Gastroesophageal sphincter (tissue), 3 donors: ENCODE data around the gene CRYAA.
"Not testable (repeated sequence)": the region's sequence is repeated elsewhere in the genome, so short reads cannot be mapped to it uniquely, and the experiment has no call there.

Source experiments
- EP300 ChIP-seq: sonication (generic); formaldehyde crosslinking; IDR thresholded peaks from one replicate; pipeline ENCODE4 v1.6.1; 2017; ENCODE audit warnings: antibody characterized with exemption, mild to moderate bottlenecking
- POLR2A ChIP-seq, 2 donors: fragments of 450-650 bp; IDR thresholded peaks; one replicate each; pipeline ENCODE4 v1.6.1; 2017; ENCODE audit warnings: antibody characterized with exemption in 2 of 2, mild to moderate bottlenecking in 2 of 2, moderate library complexity in 1 of 2
- POLR2AphosphoS5 ChIP-seq: sonication (generic); formaldehyde crosslinking; IDR thresholded peaks from one replicate; pipeline ENCODE4 v1.6.1; 2017; ENCODE audit warnings: antibody characterized with exemption
- TF ChIP-seq, protein P1 (sequence below), 4 experiments: fragments of 200-600 bp in 2 of 4; fragments of 450-650 bp in 2 of 4; sonication (generic) in 1 of 4; IDR thresholded peaks; one replicate each; pipeline ENCODE4 v1.5.1; 2017 to 2019; ENCODE audit warnings: antibody characterized with exemption in 4 of 4, mild to moderate bottlenecking in 2 of 4, moderate library complexity in 2 of 4

DNA sequence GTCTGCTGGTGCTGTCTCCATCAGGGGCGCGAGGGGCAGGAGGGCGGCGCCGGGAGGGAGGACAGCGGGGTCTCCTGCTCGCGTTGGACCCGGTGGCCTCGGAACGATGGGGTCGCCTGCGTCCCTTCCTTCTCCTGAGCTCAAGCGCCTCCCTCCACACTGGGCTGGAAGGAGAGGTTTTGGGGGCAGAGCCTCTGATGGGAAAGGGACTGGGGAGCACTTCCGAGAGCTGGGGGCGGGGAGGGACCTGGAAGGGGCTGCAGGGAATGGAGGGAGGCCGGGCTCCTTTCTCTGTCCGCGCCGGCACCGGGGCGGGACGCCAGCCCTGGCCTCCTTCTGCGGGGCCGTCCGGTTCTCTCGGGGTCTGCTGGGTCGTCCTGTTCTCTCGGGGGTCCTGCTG, 4.0 kb downstream of the CRYAA start:
- TF ChIP-seq, protein P1, sequence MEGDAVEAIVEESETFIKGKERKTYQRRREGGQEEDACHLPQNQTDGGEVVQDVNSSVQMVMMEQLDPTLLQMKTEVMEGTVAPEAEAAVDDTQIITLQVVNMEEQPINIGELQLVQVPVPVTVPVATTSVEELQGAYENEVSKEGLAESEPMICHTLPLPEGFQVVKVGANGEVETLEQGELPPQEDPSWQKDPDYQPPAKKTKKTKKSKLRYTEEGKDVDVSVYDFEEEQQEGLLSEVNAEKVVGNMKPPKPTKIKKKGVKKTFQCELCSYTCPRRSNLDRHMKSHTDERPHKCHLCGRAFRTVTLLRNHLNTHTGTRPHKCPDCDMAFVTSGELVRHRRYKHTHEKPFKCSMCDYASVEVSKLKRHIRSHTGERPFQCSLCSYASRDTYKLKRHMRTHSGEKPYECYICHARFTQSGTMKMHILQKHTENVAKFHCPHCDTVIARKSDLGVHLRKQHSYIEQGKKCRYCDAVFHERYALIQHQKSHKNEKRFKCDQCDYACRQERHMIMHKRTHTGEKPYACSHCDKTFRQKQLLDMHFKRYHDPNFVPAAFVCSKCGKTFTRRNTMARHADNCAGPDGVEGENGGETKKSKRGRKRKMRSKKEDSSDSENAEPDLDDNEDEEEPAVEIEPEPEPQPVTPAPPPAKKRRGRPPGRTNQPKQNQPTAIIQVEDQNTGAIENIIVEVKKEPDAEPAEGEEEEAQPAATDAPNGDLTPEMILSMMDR (IDR thresholded peaks at IDR 0.05), result not testable (repeated sequence)
- not testable (repeated sequence) for TF ChIP-seq POLR2AphosphoS5; POLR2A (IDR thresholded peaks at IDR 0.05); EP300
